Epithelial cell of proximal tubule (primary cell): Measurements from ENCODE around the gene NLK. TPM values are rescaled to one million over a fixed set of nuclear protein-coding genes. Genes with fewer than 3 reads are reported as not detected.
"Not testable (repeated sequence)": the region's sequence is repeated elsewhere in the genome, so short reads cannot be mapped to it uniquely, and the experiment has no call there.

Experiments
- DNase-seq: peaks from one replicate; pipeline ENCODE4 v3.0.0-alpha.2; 2011; ENCODE audit warnings: low read depth
- H3K4me3 ChIP-seq: 2 replicates; pipeline ENCODE4 v1.5.1; 2011; ENCODE audit warnings: low read depth, mild to moderate bottlenecking, low read length
- CTCF ChIP-seq: conservative IDR thresholded peaks from 2 replicates; pipeline ENCODE4 v1.5.1; 2012; ENCODE audit warnings: low read depth, mild to moderate bottlenecking, low read length
- total RNA-seq: library from RNA; depleted of rRNA; stranded (reverse); fragments of >200 nt; gene quantifications from 2 replicates; pipeline ENCODE4 v1.2.3, GENCODE V29; 2015

NLK gene
- total RNA-seq, 1 donor from 2014 or later = 18.6 TPM

- peak; percentile 48 for TF ChIP-seq CTCF
- not testable (repeated sequence) for DNase-seq, H3K4me3 ChIP-seq
Measured at GRCh38 chr17:28232966-28233870, 190.7 kb downstream of the NLK start.

GRCh38 chr17:28233872-28234856 is 191.7 kb downstream of the NLK start:
- DNase-seq, H3K4me3 ChIP-seq: not testable (repeated sequence)

- DNase-seq = not testable (repeated sequence)
Measured at GRCh38 chr17:28235066-28235700, 192.7 kb downstream of the NLK start.

GRCh38 chr17:28236033-28236653 is 193.7 kb downstream of the NLK start:
- not testable (repeated sequence) for H3K4me3 ChIP-seq

More at GRCh38 chr17:28235066-28235700, 192.7 kb downstream of the NLK start:
- not testable (repeated sequence) for H3K4me3 ChIP-seq

GRCh38 chr17:28238547-28239270 is 196.2 kb downstream of the NLK start:
- DNase-seq, H3K4me3 ChIP-seq: not testable (repeated sequence)

More at GRCh38 chr17:28236033-28236653, 193.7 kb downstream of the NLK start:
- not testable (repeated sequence) for DNase-seq

GRCh38 chr17:28239271-28239624 is 196.8 kb downstream of the NLK start:
- DNase-seq = no peak
- peak; percentile 16 for TF ChIP-seq CTCF
- no peak overlapping the region for H3K4me3 ChIP-seq

GRCh38 chr17:28240688-28241340 is 198.3 kb downstream of the NLK start:
- TF ChIP-seq CTCF = no peak
- DNase-seq = no peak
- no peak overlapping the region for H3K4me3 ChIP-seq

- H3K4me3 ChIP-seq = no peak overlapping the region
- no peak for DNase-seq
- TF ChIP-seq CTCF = no peak
Measured at GRCh38 chr17:28242791-28243190, 200.3 kb downstream of the NLK start.

GRCh38 chr17:28243268-28243667 is 200.8 kb downstream of the NLK start:
- H3K4me3 ChIP-seq, DNase-seq: not testable (repeated sequence)
